ENCODE data around the gene ELK3.

Gene ELK3

DNA sequence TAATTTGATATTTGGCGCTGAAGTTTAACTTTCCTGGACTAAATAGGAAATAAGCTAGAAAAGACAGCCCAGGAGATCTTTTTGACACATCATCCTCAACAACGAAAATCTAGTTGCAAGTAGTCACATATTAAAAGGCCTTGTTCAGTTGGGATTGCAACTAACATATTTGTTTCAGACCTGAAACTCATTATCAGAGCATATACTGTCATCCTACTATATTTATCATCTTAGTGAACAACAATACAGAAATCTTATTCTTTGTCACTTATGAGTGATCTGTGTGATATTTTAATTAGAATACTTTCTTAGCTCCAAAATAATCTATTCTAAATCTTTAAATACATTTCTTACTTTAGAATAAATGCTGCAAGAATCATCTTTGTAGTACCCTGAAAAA, 72.1 kb downstream of the ELK3 start:
- TF ChIP-seq, protein P1, sequence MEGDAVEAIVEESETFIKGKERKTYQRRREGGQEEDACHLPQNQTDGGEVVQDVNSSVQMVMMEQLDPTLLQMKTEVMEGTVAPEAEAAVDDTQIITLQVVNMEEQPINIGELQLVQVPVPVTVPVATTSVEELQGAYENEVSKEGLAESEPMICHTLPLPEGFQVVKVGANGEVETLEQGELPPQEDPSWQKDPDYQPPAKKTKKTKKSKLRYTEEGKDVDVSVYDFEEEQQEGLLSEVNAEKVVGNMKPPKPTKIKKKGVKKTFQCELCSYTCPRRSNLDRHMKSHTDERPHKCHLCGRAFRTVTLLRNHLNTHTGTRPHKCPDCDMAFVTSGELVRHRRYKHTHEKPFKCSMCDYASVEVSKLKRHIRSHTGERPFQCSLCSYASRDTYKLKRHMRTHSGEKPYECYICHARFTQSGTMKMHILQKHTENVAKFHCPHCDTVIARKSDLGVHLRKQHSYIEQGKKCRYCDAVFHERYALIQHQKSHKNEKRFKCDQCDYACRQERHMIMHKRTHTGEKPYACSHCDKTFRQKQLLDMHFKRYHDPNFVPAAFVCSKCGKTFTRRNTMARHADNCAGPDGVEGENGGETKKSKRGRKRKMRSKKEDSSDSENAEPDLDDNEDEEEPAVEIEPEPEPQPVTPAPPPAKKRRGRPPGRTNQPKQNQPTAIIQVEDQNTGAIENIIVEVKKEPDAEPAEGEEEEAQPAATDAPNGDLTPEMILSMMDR (IDR thresholded peaks at IDR 0.05; ENCODE audit: low read depth, low read length), result no peak
- no peak for DNase-seq (ENCODE audit: extremely low read depth, low read depth)

DNA sequence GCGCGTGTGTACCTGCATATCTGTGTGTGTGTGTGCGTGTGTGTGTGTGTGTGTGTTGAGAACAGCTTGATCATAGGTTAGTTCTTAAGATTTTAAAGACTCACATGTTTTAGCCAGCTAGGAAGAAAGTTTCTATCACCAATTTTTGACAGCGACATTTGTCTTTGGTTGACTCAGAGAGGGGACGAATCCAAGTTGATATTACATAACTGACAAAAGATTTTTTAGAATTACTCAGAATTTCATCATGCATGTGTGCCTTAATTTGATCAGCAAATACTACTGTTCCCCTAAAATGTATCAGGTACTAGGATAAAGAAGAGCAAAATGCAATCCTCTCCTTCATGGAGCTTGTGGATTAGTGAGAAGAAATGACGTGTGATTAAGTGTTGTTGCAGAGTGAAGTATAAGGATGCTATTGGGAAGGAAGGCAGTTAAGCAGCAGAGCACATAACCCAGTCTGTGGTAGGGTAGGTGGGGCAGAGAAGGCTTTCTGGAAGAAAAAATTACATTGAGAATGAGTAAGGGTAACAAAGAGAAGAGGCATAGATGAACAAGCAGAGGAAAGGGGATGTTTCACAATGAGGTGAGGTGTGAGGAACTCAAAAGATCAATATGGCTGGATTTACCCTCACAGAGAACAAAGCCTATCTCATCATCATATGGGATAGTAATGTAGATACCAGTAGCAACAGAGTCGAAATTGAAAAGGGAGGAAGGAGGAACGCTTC, 77.5 kb downstream of the ELK3 start:
- DNase-seq (ENCODE audit: extremely low read depth, low read depth), result no peak
- TF ChIP-seq, protein P1 (IDR thresholded peaks at IDR 0.05; ENCODE audit: low read depth, low read length), result no peak

DNA sequence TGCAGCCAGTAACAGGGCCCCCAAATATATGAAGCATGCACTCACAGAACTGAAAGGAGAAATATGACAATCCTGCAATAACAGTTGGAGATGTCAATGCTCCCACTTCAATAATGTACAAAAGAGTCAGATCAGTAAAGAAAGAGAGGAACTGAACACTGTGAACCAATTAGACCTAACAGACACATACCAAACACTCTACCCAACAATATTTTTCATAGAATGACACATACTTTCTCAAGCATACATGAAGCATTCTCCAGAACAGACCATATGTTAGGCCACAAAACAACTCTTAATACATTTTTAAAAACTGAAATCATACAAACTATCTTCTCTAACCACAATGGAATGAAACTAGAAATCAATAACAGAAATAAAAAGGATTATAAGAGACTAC, 80.2 kb downstream of the ELK3 start:
- TF ChIP-seq, protein P1 (IDR thresholded peaks at IDR 0.05; ENCODE audit: low read depth, low read length), result no peak
- DNase-seq (ENCODE audit: extremely low read depth, low read depth), result no peak

DNA sequence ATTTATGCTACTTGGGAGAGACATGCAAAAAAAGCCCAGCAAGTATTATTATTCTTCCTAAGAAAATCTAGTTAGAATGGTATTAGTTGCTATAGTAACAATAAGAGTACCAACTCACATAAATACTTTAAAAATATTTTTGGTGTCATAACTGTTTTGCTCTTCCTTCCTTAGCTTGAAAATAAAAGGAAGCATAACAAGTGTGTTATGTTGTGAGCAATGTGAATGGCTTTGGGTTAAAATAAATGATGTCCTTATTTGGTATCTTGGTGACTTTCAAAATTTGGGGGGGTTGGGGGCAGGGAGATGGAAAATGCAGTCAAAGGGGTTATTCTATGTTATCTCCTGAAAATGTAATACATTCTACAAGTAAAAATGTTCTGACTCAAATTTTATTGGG, 91.0 kb downstream of the ELK3 start:
- TF ChIP-seq, protein P1 (IDR thresholded peaks at IDR 0.05; ENCODE audit: low read depth, low read length), result no peak
- no peak for DNase-seq (ENCODE audit: extremely low read depth, low read depth)

DNA sequence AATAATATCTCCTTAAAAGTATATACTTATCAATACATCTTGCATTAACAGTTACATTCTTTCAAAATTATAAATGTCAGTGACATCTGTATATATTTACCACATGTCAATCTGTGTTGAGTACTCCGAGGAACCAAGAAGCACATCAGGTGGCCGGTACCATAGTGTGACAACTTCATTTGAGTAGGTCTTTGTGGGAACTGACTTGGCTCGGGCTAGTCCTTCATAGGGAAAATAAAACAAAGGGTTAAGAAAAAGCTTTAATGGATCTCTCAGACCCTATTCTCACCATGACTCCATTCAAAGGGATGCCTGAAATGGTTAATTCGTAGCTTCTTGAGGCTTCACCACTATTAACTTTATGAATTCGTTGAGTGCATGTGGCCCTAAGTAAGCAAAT, 94.9 kb downstream of the ELK3 start:
- no peak for DNase-seq (ENCODE audit: extremely low read depth, low read depth)
- TF ChIP-seq, protein P1 (IDR thresholded peaks at IDR 0.05; ENCODE audit: low read depth, low read length), result no peak

DNA sequence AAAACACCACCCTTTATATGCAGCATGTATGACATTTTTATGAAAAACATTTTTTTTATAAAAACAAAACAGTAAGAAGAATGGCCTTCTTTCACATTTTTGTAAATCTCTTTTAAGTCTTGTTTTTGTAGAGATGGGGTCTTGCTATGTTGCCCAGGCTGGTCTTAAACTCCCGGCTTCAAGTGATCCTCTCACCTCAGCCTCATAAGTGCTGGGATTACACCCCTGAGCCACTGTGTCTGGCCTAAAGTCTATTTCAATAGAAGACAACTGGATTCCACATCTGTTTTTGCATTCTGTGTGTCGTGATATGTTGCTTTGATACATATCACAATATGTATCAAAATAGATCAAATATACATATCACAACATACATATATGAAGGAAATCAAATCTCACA, 98.9 kb downstream of the ELK3 start:
- no peak for DNase-seq (ENCODE audit: extremely low read depth, low read depth)
- TF ChIP-seq, protein P1 (IDR thresholded peaks at IDR 0.05; ENCODE audit: low read depth, low read length), result no peak

DNA sequence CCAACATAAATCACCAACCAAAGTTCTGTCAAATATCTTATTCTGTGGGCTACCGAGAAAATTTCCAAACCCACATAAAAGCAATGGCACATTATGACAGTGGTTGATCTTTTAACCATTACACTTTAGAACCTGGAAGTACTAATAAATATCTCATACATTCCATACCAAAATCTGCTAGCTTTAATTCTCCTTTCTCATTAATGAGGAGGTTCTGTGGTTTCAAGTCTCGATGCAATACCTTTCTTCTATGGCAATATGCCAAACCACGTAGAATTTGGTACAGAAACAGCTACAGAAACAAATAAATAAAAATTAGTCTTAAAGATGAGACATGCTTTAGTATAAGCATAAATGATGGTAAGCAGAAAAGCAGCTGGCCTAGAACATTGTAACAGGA, 100.7 kb downstream of the ELK3 start:
- no peak for DNase-seq (ENCODE audit: extremely low read depth, low read depth)
- TF ChIP-seq, protein P1 (IDR thresholded peaks at IDR 0.05; ENCODE audit: low read depth, low read length), result no peak

Data from AG09319 (cell line).